ENCODE results near the gene SPTBN2. TPM values are rescaled to one million over a fixed set of nuclear protein-coding genes. Genes with fewer than 3 reads are reported as not detected.

SPTBN2 gene
- total RNA-seq, 1 experiment from 2014 or later, result 7.3 TPM

DNA sequence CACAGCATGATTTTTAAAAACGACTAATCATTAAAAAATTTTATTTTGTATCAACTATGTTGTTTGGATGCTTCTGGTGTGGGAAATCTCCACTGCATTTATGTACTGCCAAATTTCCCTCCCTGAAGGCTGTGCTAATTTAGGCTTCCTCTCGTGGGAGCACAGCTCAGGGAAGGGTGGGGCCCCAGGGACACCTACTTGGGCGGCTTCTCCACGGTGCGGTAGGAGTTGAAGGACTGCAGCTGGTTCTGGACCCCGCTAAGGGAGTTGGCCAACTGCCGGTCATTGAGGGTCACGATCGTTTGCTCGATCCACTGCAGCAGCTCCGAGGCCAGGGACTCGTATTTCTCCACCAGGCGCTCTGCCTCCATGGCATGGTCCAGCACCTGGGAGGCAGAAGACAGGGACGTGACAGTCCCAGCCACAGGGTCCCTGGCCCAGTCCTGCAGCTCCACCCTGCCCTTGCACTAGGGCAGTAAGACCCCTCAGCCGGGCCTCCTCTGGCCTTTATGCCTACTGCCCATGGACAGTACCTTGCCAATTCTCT, 18.6 kb downstream of the SPTBN2 start:
- ATAC-seq (no peak), DNase-seq (ENCODE audit: low read depth, low spot score) (no peak)
- TF ChIP-seq, protein P1, sequence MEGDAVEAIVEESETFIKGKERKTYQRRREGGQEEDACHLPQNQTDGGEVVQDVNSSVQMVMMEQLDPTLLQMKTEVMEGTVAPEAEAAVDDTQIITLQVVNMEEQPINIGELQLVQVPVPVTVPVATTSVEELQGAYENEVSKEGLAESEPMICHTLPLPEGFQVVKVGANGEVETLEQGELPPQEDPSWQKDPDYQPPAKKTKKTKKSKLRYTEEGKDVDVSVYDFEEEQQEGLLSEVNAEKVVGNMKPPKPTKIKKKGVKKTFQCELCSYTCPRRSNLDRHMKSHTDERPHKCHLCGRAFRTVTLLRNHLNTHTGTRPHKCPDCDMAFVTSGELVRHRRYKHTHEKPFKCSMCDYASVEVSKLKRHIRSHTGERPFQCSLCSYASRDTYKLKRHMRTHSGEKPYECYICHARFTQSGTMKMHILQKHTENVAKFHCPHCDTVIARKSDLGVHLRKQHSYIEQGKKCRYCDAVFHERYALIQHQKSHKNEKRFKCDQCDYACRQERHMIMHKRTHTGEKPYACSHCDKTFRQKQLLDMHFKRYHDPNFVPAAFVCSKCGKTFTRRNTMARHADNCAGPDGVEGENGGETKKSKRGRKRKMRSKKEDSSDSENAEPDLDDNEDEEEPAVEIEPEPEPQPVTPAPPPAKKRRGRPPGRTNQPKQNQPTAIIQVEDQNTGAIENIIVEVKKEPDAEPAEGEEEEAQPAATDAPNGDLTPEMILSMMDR (IDR thresholded peaks at IDR 0.05), result no peak
- no peak for TF ChIP-seq POLR2AphosphoS5 (IDR thresholded peaks at IDR 0.05; ENCODE audit: low read depth, low read length)
- TF ChIP-seq, protein P2, sequence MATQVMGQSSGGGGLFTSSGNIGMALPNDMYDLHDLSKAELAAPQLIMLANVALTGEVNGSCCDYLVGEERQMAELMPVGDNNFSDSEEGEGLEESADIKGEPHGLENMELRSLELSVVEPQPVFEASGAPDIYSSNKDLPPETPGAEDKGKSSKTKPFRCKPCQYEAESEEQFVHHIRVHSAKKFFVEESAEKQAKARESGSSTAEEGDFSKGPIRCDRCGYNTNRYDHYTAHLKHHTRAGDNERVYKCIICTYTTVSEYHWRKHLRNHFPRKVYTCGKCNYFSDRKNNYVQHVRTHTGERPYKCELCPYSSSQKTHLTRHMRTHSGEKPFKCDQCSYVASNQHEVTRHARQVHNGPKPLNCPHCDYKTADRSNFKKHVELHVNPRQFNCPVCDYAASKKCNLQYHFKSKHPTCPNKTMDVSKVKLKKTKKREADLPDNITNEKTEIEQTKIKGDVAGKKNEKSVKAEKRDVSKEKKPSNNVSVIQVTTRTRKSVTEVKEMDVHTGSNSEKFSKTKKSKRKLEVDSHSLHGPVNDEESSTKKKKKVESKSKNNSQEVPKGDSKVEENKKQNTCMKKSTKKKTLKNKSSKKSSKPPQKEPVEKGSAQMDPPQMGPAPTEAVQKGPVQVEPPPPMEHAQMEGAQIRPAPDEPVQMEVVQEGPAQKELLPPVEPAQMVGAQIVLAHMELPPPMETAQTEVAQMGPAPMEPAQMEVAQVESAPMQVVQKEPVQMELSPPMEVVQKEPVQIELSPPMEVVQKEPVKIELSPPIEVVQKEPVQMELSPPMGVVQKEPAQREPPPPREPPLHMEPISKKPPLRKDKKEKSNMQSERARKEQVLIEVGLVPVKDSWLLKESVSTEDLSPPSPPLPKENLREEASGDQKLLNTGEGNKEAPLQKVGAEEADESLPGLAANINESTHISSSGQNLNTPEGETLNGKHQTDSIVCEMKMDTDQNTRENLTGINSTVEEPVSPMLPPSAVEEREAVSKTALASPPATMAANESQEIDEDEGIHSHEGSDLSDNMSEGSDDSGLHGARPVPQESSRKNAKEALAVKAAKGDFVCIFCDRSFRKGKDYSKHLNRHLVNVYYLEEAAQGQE (IDR thresholded peaks at IDR 0.05; ENCODE audit: insufficient read depth in 1 of 2, low read depth in 2 of 2, low read length in 1 of 2), result no peak
- no peak for TF ChIP-seq SIN3A (IDR thresholded peaks at IDR 0.05; ENCODE audit: borderline replicate concordance, insufficient read depth, low read depth, low read length)
- TF ChIP-seq TCF7L2 (IDR thresholded peaks at IDR 0.05; ENCODE audit: low read depth, low read length), result no peak
- intact Hi-C loops (cut with micrococcal nuclease; ENCODE audit: unreplicated experiment) (no loop called here), in situ Hi-C loops (cut with HindIII; ENCODE audit: low pct_unique_long_range_greater_than_20kb, low sequenced_read_pairs) (no loop called here)
- ChIA-PET POLR2A (interaction anchor here (0.5 kb wide), 1 partner anchor 35 kb away, joined by 5 read pairs; no protein-coding TSS in a partner anchor), CTCF (interaction anchor here (0.5 kb wide), 1 partner anchor 50 kb away, joined by 10 read pairs; no protein-coding TSS in a partner anchor)
- H3K4me1 ChIP-seq (ENCODE audit: control insufficient read depth, insufficient read depth, low read length), result no peaks in the 10 kb centered on the region
- no peaks in the 10 kb centered on the region for H3K9me3 ChIP-seq (ENCODE audit: control insufficient read depth, insufficient read depth, low read depth, low read length)
- H3K27ac ChIP-seq (ENCODE audit: low read length), result no peak overlapping the region
- H3K4me3 ChIP-seq (ENCODE audit: low read depth in 2 of 2, low read length in 2 of 2), result no peak overlapping the region
- no TSS peak for BruUV-seq (replicated peaks)
- no peaks in the 10 kb centered on the region for H3K27me3 ChIP-seq (ENCODE audit: control insufficient read depth, insufficient read depth, low read length)
- H3K36me3 ChIP-seq (ENCODE audit: control insufficient read depth, insufficient read depth, low read length), result no peaks in the 10 kb centered on the region

- TF ChIP-seq SIN3A (IDR thresholded peaks at IDR 0.05; ENCODE audit: borderline replicate concordance, insufficient read depth, low read depth, low read length) (no peak), POLR2AphosphoS5 (IDR thresholded peaks at IDR 0.05; ENCODE audit: low read depth, low read length) (no peak), TCF7L2 (IDR thresholded peaks at IDR 0.05; ENCODE audit: low read depth, low read length) (no peak)
- TF ChIP-seq, protein P2 (IDR thresholded peaks at IDR 0.05; ENCODE audit: insufficient read depth in 1 of 2, low read depth in 2 of 2, low read length in 1 of 2), result no peak
- TF ChIP-seq, protein P1 (IDR thresholded peaks at IDR 0.05), result no peak
- Histone ChIP-seq H3K27me3 (ENCODE audit: control insufficient read depth, insufficient read depth, low read length) (no peaks in the 10 kb centered on the region), H3K4me1 (ENCODE audit: control insufficient read depth, insufficient read depth, low read length) (no peaks in the 10 kb centered on the region), H3K36me3 (ENCODE audit: control insufficient read depth, insufficient read depth, low read length) (no peaks in the 10 kb centered on the region), H3K9me3 (ENCODE audit: control insufficient read depth, insufficient read depth, low read depth, low read length) (no peaks in the 10 kb centered on the region), H3K4me3 (ENCODE audit: low read depth in 2 of 2, low read length in 2 of 2) (no peak overlapping the region), H3K27ac (ENCODE audit: low read length) (no peak overlapping the region)
- no peak for ATAC-seq
- DNase-seq (ENCODE audit: low read depth, low spot score), result no peak
- in situ Hi-C loops (cut with HindIII; ENCODE audit: low pct_unique_long_range_greater_than_20kb, low sequenced_read_pairs) (no loop called here), intact Hi-C loops (cut with micrococcal nuclease; ENCODE audit: unreplicated experiment) (no loop called here)
- ChIA-PET CTCF (no interaction called here), POLR2A (no interaction called here)
- no TSS peak for BruUV-seq (replicated peaks)
These were observed 20.3 kb downstream of the SPTBN2 start for GRCh38 chr11:66708701-66709100.
